CD4-positive, alpha-beta T cell (primary cell): ENCODE measurements around the gene LCN9. TPM values are rescaled to one million over a fixed set of nuclear protein-coding genes. Genes with fewer than 3 reads are reported as not detected.

Experiments used
- ATAC-seq: fragments of 200-7000 bp; cut with Tn5 transposase; one replicate; pipeline ENCODE4 v1.10.0; 2022; ENCODE audit warnings: mild to moderate bottlenecking; ENCODE audit not compliant: poor library complexity
- CTCF ChIA-PET: fragments of 350-600 bp; sonication (Branson Sonifier 250); formaldehyde crosslinking; loops from one replicate; lab custom pipeline; 2021; ENCODE audit warnings: antibody characterized with exemption, inconsistent platforms; lab: Charles Lee
- POLR2A ChIA-PET: fragments of 350-600 bp; sonication (Branson Sonifier 250); formaldehyde crosslinking; loops from one replicate; lab custom pipeline; 2021; ENCODE audit warnings: antibody characterized with exemption, inconsistent platforms; lab: Charles Lee
- DNase-seq, 14 experiments: peaks; one replicate each; pipeline ENCODE4 v3.0.0-alpha.2; 2013 to 2020; ENCODE audit warnings: mixed read lengths in 2 of 14
- H3K27ac ChIP-seq, 2 donors: one replicate each; pipeline versions ENCODE4 v1.5.1 to v1.7.0; 2013; ENCODE audit warnings: low read length in 2 of 2, low read depth in 1 of 2, mild to moderate bottlenecking in 1 of 2
- H3K27me3 ChIP-seq, 2 experiments: 1 replicate in 1 of 2; 2 replicates in 1 of 2; pipeline versions ENCODE4 v1.6.1 to v1.7.0; 2013; ENCODE audit warnings: low read length in 2 of 2, control low read depth in 1 of 2, mild to moderate bottlenecking in 1 of 2, moderate library complexity in 1 of 2; ENCODE audit not compliant: insufficient read depth in 2 of 2, control insufficient read depth in 1 of 2
- H3K36me3 ChIP-seq: one replicate; pipeline ENCODE4 v1.6.1; 2013; ENCODE audit warnings: low read length, control low read depth; ENCODE audit not compliant: insufficient read depth
- H3K4me1 ChIP-seq: one replicate; pipeline ENCODE4 v1.6.1; 2013; ENCODE audit warnings: low read length, control low read depth; ENCODE audit not compliant: insufficient read depth
- H3K4me3 ChIP-seq: one replicate; pipeline ENCODE4 v1.5.1; 2013; ENCODE audit warnings: mild to moderate bottlenecking, low read length, moderate library complexity
- H3K9me3 ChIP-seq, 2 experiments: 1 replicate in 1 of 2; 2 replicates in 1 of 2; pipeline versions ENCODE4 v1.6.1 to v1.7.0; 2013; ENCODE audit warnings: low read length in 2 of 2, mild to moderate bottlenecking in 2 of 2, control low read depth in 1 of 2, moderate library complexity in 1 of 2; ENCODE audit not compliant: control insufficient read depth in 1 of 2, insufficient read depth in 1 of 2
- H3K27ac Mint-ChIP-seq: one replicate; pipeline ENCODE4 v1.8.0; 2020; ENCODE audit warnings: mixed read lengths
- H3K27me3 Mint-ChIP-seq: one replicate; pipeline ENCODE4 v1.8.0; 2021; ENCODE audit warnings: mixed read lengths
- H3K36me3 Mint-ChIP-seq: one replicate; pipeline ENCODE4 v1.8.0; 2021; ENCODE audit warnings: low read depth, mixed read lengths
- H3K4me1 Mint-ChIP-seq: one replicate; pipeline ENCODE4 v1.8.0; 2021; ENCODE audit warnings: low read depth, mixed read lengths
- H3K4me3 Mint-ChIP-seq: one replicate; pipeline ENCODE4 v1.8.0; 2020; ENCODE audit warnings: mild to moderate bottlenecking, mixed read lengths
- H3K9me3 Mint-ChIP-seq: one replicate; pipeline ENCODE4 v1.8.0; 2020; ENCODE audit warnings: mixed read lengths
- CTCF ChIP-seq: fragments of 200-600 bp; IDR thresholded peaks from one replicate; pipeline ENCODE4 v1.8.0; 2022; ENCODE audit warnings: antibody characterized with exemption, mild to moderate bottlenecking
- intact Hi-C, 2 experiments: fragments of 100-400 bp; cut with DNase I in 1 of 2; cut with micrococcal nuclease in 1 of 2; formaldehyde crosslinking; loops; one replicate each; pipeline versions ENCODE4 v1.15.1 to v1.9.0; 2023 to 2025; cut with DNase I, micrococcal nuclease
- total RNA-seq, 174 experiments: library from RNA in 2 of 174; stranded (reverse) in 2 of 174; gene quantifications; one replicate each; pipeline ENCODE4 v1.2.3 and lab custom pipeline; 2021 to 2026

Gene LCN9
- total RNA-seq, 2 experiments from 2014 or later: not detected

DNA sequence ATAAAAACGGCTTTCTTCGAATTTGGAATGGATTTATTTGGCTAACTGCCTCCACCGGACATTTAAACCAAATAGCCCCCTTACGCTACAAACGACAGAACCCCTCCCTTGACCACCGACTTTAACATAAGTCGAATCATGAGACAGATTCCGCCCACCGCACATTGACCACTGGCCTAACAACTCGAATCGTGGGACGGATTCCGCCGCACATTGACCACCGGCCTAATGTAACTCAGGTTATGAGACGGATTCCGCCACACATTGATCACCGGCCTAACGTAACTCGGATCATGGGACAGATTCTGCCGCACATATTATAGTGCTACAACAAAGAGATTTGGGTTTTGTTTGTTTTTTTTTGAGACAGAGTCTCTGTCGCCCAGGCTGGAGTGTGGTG is 2.7 kb upstream of the LCN9 start:
- ChIA-PET POLR2A (no interaction called here), CTCF (no interaction called here)
- ATAC-seq: no peak
- no peaks in the 10 kb centered on the region for H3K4me1 ChIP-seq
- no peak overlapping the region for H3K27ac ChIP-seq
- no peak for TF ChIP-seq CTCF
- Mint-ChIP-seq H3K4me1 (no peaks in the 10 kb centered on the region), H3K9me3 (no peaks in the 10 kb centered on the region), H3K36me3 (no peaks in the 10 kb centered on the region), H3K4me3 (no peak overlapping the region), H3K27ac (no peak overlapping the region), H3K27me3 (no peaks in the 10 kb centered on the region)
- DNase-seq: no peak
- peaks cover 0 to 4% of the 10 kb centered on the region in 2 experiments for H3K9me3 ChIP-seq
- intact Hi-C loops: no loop called here
- no peaks in the 10 kb centered on the region for H3K36me3 ChIP-seq
- no peaks in the 10 kb centered on the region for H3K27me3 ChIP-seq
- H3K4me3 ChIP-seq: no peak overlapping the region

DNA sequence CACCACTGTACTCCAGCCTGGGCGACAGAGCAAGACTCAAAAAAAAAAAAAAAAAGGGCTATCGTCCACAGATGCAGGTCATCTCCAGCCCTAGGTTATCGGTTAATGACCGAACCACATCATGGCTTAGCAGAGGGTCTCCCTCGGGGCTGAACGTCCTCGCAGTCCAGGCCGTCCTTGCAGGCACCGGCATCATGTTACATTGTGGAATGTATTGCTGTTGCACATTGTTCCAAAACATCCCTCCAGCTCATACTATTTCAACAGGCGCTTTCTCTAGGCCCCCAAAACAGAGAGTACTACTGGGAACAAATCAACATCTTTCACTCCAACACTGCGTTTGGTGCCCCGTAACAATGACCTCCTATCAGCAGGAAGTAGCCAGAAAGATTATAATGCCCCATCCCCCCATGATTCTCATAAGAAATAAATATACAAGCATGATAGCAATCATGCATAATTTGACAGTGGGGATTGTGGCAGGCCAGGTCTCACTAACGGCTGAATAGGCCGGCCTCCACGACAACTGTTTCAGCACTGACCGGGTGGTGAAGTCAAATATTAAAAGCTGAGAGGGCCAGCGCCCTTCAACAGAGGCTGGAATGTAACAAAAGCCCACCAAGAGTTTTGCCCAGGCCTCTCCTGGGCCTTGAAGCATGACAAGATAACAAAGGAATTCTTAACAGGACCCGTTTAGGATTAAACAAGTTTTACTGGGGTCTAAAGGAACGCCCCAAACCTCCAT is 1.1 kb upstream of the LCN9 start:
- no peaks in the 10 kb centered on the region for H3K36me3 ChIP-seq
- DNase-seq (no peak), ATAC-seq (no peak)
- POLR2A ChIA-PET: no interaction called here
- Mint-ChIP-seq H3K4me1 (no peaks in the 10 kb centered on the region), H3K4me3 (no peak overlapping the region), H3K27me3 (no peaks in the 10 kb centered on the region), H3K9me3 (no peaks in the 10 kb centered on the region), H3K36me3 (no peaks in the 10 kb centered on the region), H3K27ac (no peak overlapping the region)
- CTCF ChIA-PET: no interaction called here
- peaks cover 0 to 5% of the 10 kb centered on the region in 2 experiments for H3K9me3 ChIP-seq
- TF ChIP-seq CTCF: no peak
- no peak overlapping the region for H3K4me3 ChIP-seq
- H3K4me1 ChIP-seq: no peaks in the 10 kb centered on the region
- no peak overlapping the region for H3K27ac ChIP-seq
- intact Hi-C loops: no loop called here
- no peaks in the 10 kb centered on the region for H3K27me3 ChIP-seq

DNA sequence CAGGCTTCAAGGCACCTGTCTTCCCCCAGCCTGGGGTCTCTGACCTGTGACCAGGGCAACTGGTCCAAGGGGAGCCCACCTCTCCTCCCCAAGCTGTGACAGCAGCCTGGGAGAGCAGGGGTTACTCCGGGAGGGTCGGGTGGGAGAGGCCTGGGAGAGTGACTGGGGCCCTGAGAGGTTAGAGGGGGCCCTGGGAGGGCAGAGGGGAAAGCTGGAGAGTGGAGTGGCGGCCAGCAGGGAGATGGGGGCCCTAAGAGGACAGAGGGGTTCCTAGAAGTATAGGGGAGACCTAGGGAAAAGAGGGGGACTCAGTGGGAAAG is 302 bp downstream of the LCN9 start:
- Histone ChIP-seq H3K4me1 (no peaks in the 10 kb centered on the region), H3K4me3 (no peak overlapping the region), H3K36me3 (no peaks in the 10 kb centered on the region), H3K27me3 (no peaks in the 10 kb centered on the region), H3K27ac (no peak overlapping the region), H3K9me3 (peaks cover 0 to 11% of the 10 kb centered on the region in 2 experiments)
- no peak for TF ChIP-seq CTCF
- no peak overlapping the region for H3K4me3 Mint-ChIP-seq
- no peaks in the 10 kb centered on the region for H3K27me3 Mint-ChIP-seq
- no peaks in the 10 kb centered on the region for H3K9me3 Mint-ChIP-seq
- intact Hi-C loops: no loop called here
- no peak for DNase-seq
- H3K36me3 Mint-ChIP-seq: no peaks in the 10 kb centered on the region
- no peak overlapping the region for H3K27ac Mint-ChIP-seq
- ATAC-seq: no peak
- ChIA-PET POLR2A (no interaction called here), CTCF (no interaction called here)
- H3K4me1 Mint-ChIP-seq: no peaks in the 10 kb centered on the region
